Esophagus (tissue), 2 donors: ENCODE results near the gene RBM28. TPM values are rescaled to one million over a fixed set of nuclear protein-coding genes. Genes with fewer than 3 reads are reported as not detected.

ENCODE experiments used
- H3K27ac ChIP-seq, 2 donors: one replicate each; pipeline ENCODE4 v1.5.1; 2013; ENCODE audit warnings: low read depth in 2 of 2, mild to moderate bottlenecking in 2 of 2, inconsistent platforms in 1 of 2, low read length in 1 of 2, moderate library complexity in 1 of 2
- H3K27me3 ChIP-seq, 2 donors: one replicate each; pipeline ENCODE4 v1.6.1; 2013; ENCODE audit warnings: low read length in 2 of 2, control low read depth in 1 of 2, mild to moderate bottlenecking in 1 of 2; ENCODE audit not compliant: insufficient read depth in 2 of 2, control insufficient read depth in 1 of 2
- H3K36me3 ChIP-seq, 2 donors: one replicate each; pipeline ENCODE4 v1.6.1; 2013; ENCODE audit warnings: low read length in 1 of 2; ENCODE audit not compliant: control insufficient read depth in 2 of 2, insufficient read depth in 2 of 2
- H3K4me1 ChIP-seq, 2 donors: one replicate each; pipeline ENCODE4 v1.6.1; 2013; ENCODE audit warnings: low read length in 1 of 2; ENCODE audit not compliant: control insufficient read depth in 2 of 2, insufficient read depth in 2 of 2
- H3K4me3 ChIP-seq, 2 donors: one replicate each; pipeline ENCODE4 v1.5.1; 2013; ENCODE audit warnings: low read length in 2 of 2, mild to moderate bottlenecking in 2 of 2, low read depth in 1 of 2, moderate library complexity in 1 of 2
- H3K9me3 ChIP-seq, 2 donors: one replicate each; pipeline ENCODE4 v1.6.1; 2013; ENCODE audit warnings: mild to moderate bottlenecking in 2 of 2, low read depth in 1 of 2, low read length in 1 of 2, moderate library complexity in 1 of 2; ENCODE audit not compliant: control insufficient read depth in 2 of 2, insufficient read depth in 1 of 2
- WGBS, 2 donors: extraction: QIAGEN DNeasy Blood & Tissue Kit; methylation state at CpG; one replicate each; pipeline ENCODE4 v1.1.7; 2013; 5-methylcytosine and 5-hydroxymethylcytosine counted together
- polyA plus RNA-seq, 2 donors: library from polyadenylated mRNA; stranded (reverse); fragments of 200-250 nt; gene quantifications; one replicate each; pipeline ENCODE4 v1.2.3, GENCODE V29; 2013
- donor health status: healthy with polysubstance abuse.
- donor health status: Bipolar disorder and iron deficiency.

RBM28 gene
- polyA plus RNA-seq, 2 donors: 16.0 to 20.1 TPM

GRCh38 chr7:128385988-128386925 is 42.5 kb upstream of the RBM28 start:
- WGBS, 2 donors: 86 to 90% methylated on average over 4 of the region's 4 CpGs
- Histone ChIP-seq H3K27me3 (no peaks in the 10 kb centered on the region), H3K27ac (no peak overlapping the region), H3K9me3 (no peaks in the 10 kb centered on the region), H3K36me3 (no peaks in the 10 kb centered on the region), H3K4me3 (no peak overlapping the region), H3K4me1 (peaks cover 4 to 7% of the 10 kb centered on the region in 2 donors)

- Histone ChIP-seq H3K4me1 (peaks cover 4 to 11% of the 10 kb centered on the region in 2 donors), H3K27ac (no peak overlapping the region), H3K9me3 (no peaks in the 10 kb centered on the region), H3K4me3 (no peak overlapping the region), H3K36me3 (no peaks in the 10 kb centered on the region), H3K27me3 (no peaks in the 10 kb centered on the region)
- 75% methylated on average over 7 of the region's 7 CpGs for WGBS, 2 donors
Observed at GRCh38 chr7:128384726-128385125, 41.0 kb upstream of the RBM28 start.

GRCh38 chr7:128383776-128384175 is 40.1 kb upstream of the RBM28 start:
- Histone ChIP-seq H3K27ac (no peak overlapping the region), H3K4me1 (peaks cover 4 to 11% of the 10 kb centered on the region in 2 donors)
- WGBS, 2 donors: 36 to 56% methylated on average over 3 of the region's 3 CpGs

GRCh38 chr7:128381161-128381821 is 37.6 kb upstream of the RBM28 start:
- no peaks in the 10 kb centered on the region for H3K9me3 ChIP-seq
- no peak overlapping the region for H3K4me3 ChIP-seq
- H3K27ac ChIP-seq: peak overlapping the region; percentile 58 to 61
- H3K36me3 ChIP-seq: no peaks in the 10 kb centered on the region
- H3K4me1 ChIP-seq: peaks cover 4 to 11% of the 10 kb centered on the region in 2 donors
- WGBS, 2 donors: 44 to 49% methylated on average over 19 of the region's 19 CpGs
- no peaks in the 10 kb centered on the region for H3K27me3 ChIP-seq

More at GRCh38 chr7:128383776-128384175, 40.1 kb upstream of the RBM28 start:
- H3K27me3 ChIP-seq: no peaks in the 10 kb centered on the region
- H3K9me3 ChIP-seq: no peaks in the 10 kb centered on the region
- H3K4me3 ChIP-seq: no peak overlapping the region
- no peaks in the 10 kb centered on the region for H3K36me3 ChIP-seq

DNA sequence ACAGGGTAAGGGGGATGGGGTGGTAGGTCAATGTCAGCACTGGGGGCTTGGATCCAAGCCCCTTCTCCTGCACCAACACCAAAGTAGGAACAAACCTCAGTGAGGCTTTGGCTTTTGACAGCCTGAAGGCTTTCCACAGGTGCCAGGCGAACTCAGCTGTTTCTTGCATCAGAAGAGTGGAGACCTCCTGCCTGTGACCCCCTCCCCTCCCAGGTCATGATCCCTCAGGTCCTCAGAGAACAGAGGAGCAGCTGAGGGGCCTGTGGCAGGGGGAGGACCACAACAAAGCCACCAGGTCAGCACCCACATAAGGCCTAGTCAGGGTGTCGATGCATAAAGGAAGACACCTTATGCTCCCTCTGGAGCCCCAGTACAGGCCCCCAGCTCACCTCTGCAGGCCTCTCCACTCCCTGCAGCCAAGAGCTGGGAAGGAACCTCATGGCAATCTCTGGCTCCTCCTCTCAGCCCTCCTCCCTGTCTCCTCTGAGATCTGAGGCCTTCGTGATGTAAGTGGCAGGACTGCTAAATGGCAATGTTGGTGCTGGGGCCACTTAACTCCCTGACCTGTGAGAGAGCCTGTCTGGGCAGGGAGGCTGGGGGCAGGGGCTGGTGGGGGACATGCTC is 36.9 kb upstream of the RBM28 start:
- Histone ChIP-seq H3K36me3 (no peaks in the 10 kb centered on the region), H3K27ac (no peak overlapping the region), H3K27me3 (no peaks in the 10 kb centered on the region), H3K4me1 (peaks cover 4 to 11% of the 10 kb centered on the region in 2 donors), H3K4me3 (no peak overlapping the region), H3K9me3 (no peaks in the 10 kb centered on the region)
- WGBS, 2 donors: 78 to 88% methylated on average over 3 of the region's 3 CpGs

- H3K4me1 ChIP-seq: peaks cover 4 to 11% of the 10 kb centered on the region in 2 donors
- no peaks in the 10 kb centered on the region for H3K27me3 ChIP-seq
- H3K9me3 ChIP-seq: no peaks in the 10 kb centered on the region
- H3K36me3 ChIP-seq: no peaks in the 10 kb centered on the region
- no peak overlapping the region for H3K27ac ChIP-seq
- WGBS, 2 donors: 92% methylated on average over 6 of the region's 6 CpGs
- no peak overlapping the region for H3K4me3 ChIP-seq
Observed at GRCh38 chr7:128379900-128380479, 36.3 kb upstream of the RBM28 start.

DNA sequence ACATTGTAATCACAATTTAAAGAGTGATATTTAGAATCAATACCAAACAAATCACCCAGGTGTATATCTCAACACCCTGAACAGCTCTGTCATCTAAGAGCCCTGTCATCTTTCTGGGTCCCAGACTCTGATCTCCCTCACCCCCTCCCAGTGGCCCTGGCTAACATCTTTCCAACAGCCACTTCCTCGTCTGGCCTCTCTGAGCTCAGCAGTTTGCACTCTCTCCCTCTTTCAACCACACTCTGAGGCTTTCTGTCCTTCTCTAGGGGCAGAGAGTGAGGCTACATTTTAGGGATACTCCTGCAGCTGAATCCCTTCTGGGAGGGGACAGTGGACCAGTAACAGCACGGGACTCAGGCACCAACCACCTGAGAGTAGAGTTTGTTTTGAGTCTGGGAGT is 34.9 kb upstream of the RBM28 start:
- H3K9me3 ChIP-seq: no peaks in the 10 kb centered on the region
- H3K4me3 ChIP-seq: no peak overlapping the region
- WGBS, 2 donors: 34 to 47% methylated on average over 2 of the region's 2 CpGs
- H3K27me3 ChIP-seq: no peaks in the 10 kb centered on the region
- no peak overlapping the region for H3K27ac ChIP-seq
- H3K4me1 ChIP-seq: peaks cover 4 to 11% of the 10 kb centered on the region in 2 donors
- H3K36me3 ChIP-seq: no peaks in the 10 kb centered on the region

- WGBS, 2 donors: 94 to 98% methylated on average over 3 of the region's 3 CpGs
- Histone ChIP-seq H3K4me3 (no peak overlapping the region), H3K9me3 (no peaks in the 10 kb centered on the region), H3K36me3 (no peaks in the 10 kb centered on the region), H3K27me3 (no peaks in the 10 kb centered on the region), H3K27ac (no peak overlapping the region), H3K4me1 (peaks cover 0 to 4% of the 10 kb centered on the region in 2 donors)
Observed at GRCh38 chr7:128376077-128376476, 32.4 kb upstream of the RBM28 start.

DNA sequence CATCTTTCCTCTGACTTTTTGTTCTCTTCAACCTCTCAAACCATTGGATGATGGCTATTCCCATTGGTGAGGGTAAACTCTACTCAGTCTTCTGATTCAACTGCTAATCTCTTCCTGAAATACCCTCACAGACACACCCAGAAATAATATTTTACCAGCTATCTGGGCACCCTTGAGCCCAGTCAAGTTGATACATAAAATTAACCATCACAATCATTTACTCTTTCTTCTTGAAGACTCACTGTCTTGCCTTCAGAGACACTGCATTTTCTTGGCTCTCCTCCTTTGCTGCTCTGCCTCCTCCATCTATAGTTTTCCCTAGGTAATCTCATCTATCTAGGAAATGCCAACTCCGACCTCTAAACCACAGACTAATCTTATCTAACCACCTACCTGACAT is 30.3 kb upstream of the RBM28 start:
- Histone ChIP-seq H3K36me3 (no peaks in the 10 kb centered on the region), H3K4me3 (no peak overlapping the region), H3K27ac (no peak overlapping the region), H3K27me3 (no peaks in the 10 kb centered on the region), H3K4me1 (no peaks in the 10 kb centered on the region), H3K9me3 (no peaks in the 10 kb centered on the region)
- WGBS, 2 donors: 58 to 71% methylated on average over 1 of the region's 1 CpG
